Lower leg skin (tissue), 4 donors: Measurements from ENCODE around the gene PMS1. TPM values are rescaled to one million over a fixed set of nuclear protein-coding genes. Genes with fewer than 3 reads are reported as not detected.

Experiments
- DNase-seq, 2 donors: peaks; one replicate each; pipeline ENCODE4 v3.0.0-alpha.2; 2019; ENCODE audit warnings: low spot score in 2 of 2
- H3K4me3 ChIP-seq: fragments of 200-600 bp; sonication (generic); 2 replicates; pipeline ENCODE4 v1.5.1; 2017; ENCODE audit warnings: mild to moderate bottlenecking, low read depth; ENCODE audit not compliant: poor library complexity, severe bottlenecking
- CTCF ChIP-seq, 3 donors: fragments of 450-650 bp; IDR thresholded peaks; one replicate each; pipeline ENCODE4 v1.5.1; 2016; ENCODE audit warnings: antibody characterized with exemption in 3 of 3, mild to moderate bottlenecking in 3 of 3, moderate library complexity in 2 of 3
- POLR2A ChIP-seq, 2 donors: fragments of 450-650 bp; IDR thresholded peaks; one replicate each; pipeline ENCODE4 v1.6.1; 2016 to 2017; ENCODE audit warnings: antibody characterized with exemption in 2 of 2, mild to moderate bottlenecking in 1 of 2, moderate library complexity in 1 of 2
- WGBS, 2 donors: methylation state at CpG; one replicate each; pipeline ENCODE4 v1.1.5; 2018; 5-methylcytosine and 5-hydroxymethylcytosine counted together
- intact Hi-C: fragments of 100-400 bp; cut with DNase I; formaldehyde crosslinking; loops from one replicate; pipeline ENCODE4 v1.15.0; 2023; ENCODE audit warnings: low total_unique reads
- total RNA-seq, 4 donors: library from RNA; depleted of rRNA; stranded (reverse); fragments of >200 nt; gene quantifications; one replicate each; pipeline ENCODE4 v1.1.0, GENCODE V29; 2016

PMS1 gene
- total RNA-seq, 4 donors from 2014 or later: 6.7 to 10.2 (median 10.0) TPM

- WGBS, 2 donors: 94 to 96% methylated on average over 33 of the region's 33 CpGs
- intact Hi-C loops: no loop called here
- DNase-seq: no peak
- no peak for TF ChIP-seq CTCF (IDR thresholded peaks at IDR 0.05)
- no peak for TF ChIP-seq POLR2A (IDR thresholded peaks at IDR 0.05)
- no peak overlapping the region for H3K4me3 ChIP-seq
Observed at GRCh38 chr2:189821953-189822748, 37.9 kb downstream of the PMS1 start.

GRCh38 chr2:189824694-189825396 is 40.6 kb downstream of the PMS1 start:
- no peak for TF ChIP-seq CTCF (IDR thresholded peaks at IDR 0.05)
- TF ChIP-seq POLR2A (IDR thresholded peaks at IDR 0.05): no peak
- DNase-seq: no peak
- no peak overlapping the region for H3K4me3 ChIP-seq
- WGBS, 2 donors: 81 to 86% methylated on average over 3 of the region's 3 CpGs
- intact Hi-C loops: no loop called here

- no peak for DNase-seq
- TF ChIP-seq POLR2A (IDR thresholded peaks at IDR 0.05) (no peak), CTCF (IDR thresholded peaks at IDR 0.05) (no peak)
- H3K4me3 ChIP-seq: no peak overlapping the region
- 87 to 99% methylated on average over 5 of the region's 5 CpGs for WGBS, 2 donors
- intact Hi-C loops: no loop called here
Observed at GRCh38 chr2:189826039-189826438, 41.8 kb downstream of the PMS1 start.

GRCh38 chr2:189829102-189829833 is 45.0 kb downstream of the PMS1 start:
- no peak overlapping the region for H3K4me3 ChIP-seq
- no peak for DNase-seq
- intact Hi-C loops: no loop called here
- 61 to 76% methylated on average over 4 of the region's 4 CpGs for WGBS, 2 donors
- TF ChIP-seq POLR2A (IDR thresholded peaks at IDR 0.05): no peak
- TF ChIP-seq CTCF (IDR thresholded peaks at IDR 0.05): no peak

GRCh38 chr2:189830510-189830909 is 46.3 kb downstream of the PMS1 start:
- DNase-seq: no peak
- 79 to 96% methylated on average over 1 of the region's 1 CpG for WGBS, 2 donors
- intact Hi-C loops: no loop called here
- TF ChIP-seq POLR2A (IDR thresholded peaks at IDR 0.05): no peak
- no peak for TF ChIP-seq CTCF (IDR thresholded peaks at IDR 0.05)
- H3K4me3 ChIP-seq: no peak overlapping the region
